Medulla oblongata (tissue), 1 donor: Measurements from ENCODE around the gene FTO.
A peak's percentile ranks its signal among the peaks of the same experiment; 100 is the strongest.
"Not testable (repeated sequence)": the region's sequence is repeated elsewhere in the genome, so short reads cannot be mapped to it uniquely, and the experiment has no call there.

Experiments used
- DNase-seq: peaks from one replicate; pipeline ENCODE4 v3.0.0-alpha.2; 2015; ENCODE audit errors: extremely low spot score

The FTO gene

DNA sequence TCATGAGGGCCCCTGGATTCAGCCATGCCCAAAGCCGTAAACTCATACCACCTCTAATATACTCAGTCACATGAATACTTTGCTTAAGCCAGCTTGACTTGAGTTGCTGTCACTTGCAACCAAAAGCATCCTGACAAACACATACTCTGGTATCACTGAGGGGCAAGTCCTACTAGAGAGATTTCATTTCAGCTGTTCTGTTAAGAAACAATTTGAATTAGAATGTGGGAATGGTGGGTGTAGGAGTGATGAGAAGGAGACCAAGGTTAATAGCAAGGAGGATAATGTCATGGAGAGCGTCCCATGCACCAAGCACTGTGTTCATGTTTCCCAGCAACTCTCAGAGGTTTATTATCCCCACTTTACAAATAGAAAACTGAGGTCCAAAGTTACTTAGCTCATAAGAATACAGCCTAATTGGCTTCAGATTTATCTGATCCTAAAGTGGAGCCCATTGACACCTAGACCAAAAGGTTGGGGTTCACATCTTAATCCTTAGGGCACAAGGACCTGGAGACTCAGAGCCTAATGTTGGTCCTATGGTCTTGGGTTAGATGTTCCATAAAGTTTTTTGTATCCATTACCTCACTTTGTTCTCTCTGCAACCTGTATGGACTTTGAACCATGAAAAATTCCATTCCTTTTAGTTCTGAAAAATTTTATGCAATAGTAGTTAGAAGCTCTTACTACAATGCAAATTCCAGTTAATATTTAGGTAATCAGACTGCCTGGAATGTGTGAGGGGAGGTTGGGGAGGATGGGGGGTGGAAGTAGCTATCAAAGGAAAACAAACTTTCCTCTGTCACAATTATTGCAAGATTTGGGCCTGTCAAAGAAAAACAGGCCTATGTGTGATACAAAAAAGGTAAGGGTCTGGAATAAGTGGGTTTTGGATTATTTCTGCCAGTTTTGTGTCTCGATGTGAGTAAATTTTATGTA is 476.7 kb downstream of the FTO start:
- DNase-seq: no peak

DNA sequence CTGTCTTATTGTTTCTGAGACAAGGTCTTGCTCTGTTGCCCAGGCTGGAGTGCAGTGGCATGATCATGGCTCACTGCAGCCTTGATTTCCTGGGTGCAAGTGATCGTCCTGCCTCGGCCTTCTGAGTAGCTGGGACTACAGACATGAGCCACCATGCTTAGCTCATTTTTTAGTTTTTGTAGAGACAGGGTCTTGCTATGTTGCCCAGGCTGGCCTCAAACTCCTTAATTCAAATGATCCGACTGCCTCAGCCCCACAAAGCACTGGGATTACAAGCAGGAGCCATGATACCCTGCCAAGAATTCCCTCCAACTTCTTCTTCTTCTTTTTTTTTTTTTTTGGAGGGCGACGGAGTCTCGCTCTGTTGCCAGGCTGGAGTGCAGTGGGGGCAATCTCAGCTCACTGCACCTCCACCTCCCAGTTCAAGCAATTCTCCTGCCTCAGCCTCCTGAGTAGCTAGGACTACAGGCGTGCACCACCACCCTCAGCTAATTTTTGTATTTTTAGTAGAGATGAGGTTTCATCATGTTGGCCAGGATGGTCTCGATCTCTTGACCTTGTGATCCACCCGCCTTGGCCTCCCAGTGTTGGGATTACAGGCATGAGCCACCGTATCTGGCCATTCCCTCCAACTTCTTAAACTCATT is 477.9 kb downstream of the FTO start:
- not testable (repeated sequence) for DNase-seq

DNA sequence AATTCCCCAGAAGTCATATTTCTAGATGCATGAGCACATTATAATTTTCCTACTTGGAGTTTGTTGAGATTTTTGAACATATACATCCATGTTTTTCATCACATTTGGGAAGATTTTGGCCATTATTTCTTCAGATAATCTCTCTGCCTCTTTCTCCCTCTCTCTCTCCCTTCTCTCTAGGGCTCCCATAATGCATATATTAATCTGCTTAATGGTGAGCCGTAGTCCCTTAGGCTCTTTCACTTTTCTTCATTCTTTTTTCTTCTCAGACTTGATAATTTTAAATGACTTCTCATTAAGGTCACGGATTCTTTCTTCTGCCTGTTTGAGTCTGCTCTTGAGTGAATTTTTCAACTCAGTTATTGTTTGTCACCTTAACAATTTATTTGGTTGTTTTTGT is 481.1 kb downstream of the FTO start:
- no peak for DNase-seq

DNA sequence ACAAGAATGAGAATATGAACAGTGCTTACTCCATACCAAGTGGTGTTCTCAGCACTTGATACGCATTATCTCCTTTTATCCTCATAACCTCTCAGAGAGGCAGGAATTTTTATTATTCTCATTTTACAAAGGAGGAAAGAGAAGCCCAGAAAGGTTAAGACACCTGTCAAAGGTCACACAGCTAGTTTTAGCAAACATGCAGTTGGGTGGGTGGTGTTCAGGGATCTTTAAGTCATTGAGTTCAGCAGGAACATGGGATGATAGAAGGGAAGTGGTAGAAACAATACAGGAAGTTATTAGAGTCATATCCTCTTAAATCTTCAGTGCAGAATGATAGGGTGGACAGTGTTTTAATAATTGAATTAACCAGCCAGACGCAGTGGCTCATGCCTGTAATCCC is 487.2 kb downstream of the FTO start:
- DNase-seq: no peak

DNA sequence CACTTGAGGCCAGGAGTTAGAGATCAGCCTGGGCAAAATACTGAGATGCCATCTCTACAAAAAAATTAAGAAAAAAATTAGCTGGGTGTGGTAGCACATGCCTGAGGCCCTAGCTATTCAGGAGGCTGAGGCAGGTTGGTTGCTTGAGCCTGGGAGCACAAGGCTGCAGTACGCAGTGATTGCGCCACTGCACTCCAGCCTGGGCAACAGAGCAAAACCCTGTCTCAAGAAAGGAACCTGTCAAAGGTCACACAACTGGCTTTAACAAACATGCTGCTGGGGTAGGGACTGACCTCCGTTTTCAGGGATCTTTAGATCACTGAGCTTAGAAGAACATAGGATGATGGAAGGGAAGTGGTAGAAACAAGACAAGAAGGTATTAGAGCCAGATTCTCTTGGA is 487.6 kb downstream of the FTO start:
- no peak for DNase-seq

DNA sequence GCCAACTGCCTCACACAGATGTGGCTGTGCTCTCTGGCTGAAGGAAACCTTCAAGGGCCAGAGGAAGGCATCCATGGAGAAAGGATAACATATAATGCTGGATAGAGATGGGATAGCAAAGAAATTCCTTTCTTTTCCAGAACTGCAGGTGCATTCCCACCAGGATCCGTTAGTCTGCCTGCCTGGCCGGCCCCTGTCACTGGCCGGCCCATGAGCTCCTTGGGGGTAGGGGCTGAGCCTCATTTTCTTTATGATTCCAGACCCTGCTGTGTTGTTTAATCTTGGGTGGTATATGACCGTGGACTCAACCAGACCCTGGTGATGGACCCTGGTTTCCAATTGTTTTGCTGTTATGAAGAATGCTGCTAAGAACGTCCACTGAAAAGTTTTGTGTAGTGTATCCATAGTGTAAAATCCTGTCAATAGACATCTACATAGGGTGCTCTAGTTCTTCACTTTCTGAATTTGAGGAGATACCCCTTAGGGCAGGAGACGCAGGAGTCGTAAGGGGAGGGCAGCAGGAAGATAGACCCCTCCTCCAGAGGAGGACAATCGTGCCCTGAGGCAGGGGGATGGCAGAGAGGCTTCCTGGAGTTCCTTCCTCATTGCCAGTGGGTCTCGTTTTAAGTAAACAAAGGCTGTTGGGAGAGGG is 489.2 kb downstream of the FTO start:
- no peak for DNase-seq

DNA sequence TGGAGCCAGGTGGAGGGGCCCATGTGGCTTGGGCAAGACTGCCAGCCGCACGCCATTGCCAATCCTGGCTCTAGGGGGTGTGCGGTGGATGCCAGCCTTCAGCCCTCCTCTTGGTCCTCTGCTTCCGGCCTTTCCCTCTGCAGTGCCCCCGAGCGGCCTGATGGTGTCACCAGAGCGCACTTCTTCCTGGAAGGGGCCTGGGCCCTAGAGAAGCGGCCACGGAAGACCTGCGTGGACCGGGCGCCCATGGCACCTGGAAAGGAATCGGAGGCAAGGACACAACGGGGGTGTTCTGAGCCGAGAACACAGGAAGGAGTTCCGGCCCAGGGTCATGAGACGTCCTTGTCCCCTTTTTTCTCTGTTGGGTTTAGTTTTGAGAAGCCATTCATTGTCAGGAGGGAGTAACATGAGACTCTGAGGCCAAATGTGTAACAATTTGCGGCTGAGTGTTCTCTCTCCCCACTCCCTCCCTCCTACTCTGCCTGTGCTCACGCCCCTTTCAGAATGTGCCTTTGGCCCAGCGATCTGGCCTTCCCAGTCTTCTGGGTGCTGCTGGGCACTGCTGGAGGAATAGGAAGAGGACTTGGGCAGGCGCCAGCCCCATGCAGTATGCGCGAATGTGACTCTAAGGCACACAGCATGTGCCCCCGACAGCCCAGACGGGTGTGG is 489.8 kb downstream of the FTO start:
- peak; percentile 74 for DNase-seq

DNA sequence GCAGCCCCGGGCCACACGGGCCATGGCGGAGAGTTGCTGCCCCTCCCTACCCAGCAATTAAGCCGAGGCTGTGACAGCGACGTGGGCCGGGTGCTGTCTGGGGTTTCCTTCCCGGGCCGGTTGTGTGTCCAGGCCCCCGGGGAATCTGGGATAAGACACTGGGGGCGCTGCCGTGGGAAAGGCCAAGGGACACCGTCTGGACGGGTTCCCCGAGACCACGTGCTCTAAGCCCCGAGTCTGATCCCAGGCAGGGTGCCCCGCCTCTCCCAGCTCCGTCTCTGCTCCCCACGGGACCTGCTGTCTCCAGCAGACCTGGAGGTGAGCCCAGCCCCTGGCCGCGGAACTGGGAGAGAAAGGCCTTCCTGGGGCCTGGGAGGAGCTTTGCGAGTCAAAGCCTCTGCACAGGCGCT is 490.4 kb downstream of the FTO start:
- peak; percentile 83 for DNase-seq

DNA sequence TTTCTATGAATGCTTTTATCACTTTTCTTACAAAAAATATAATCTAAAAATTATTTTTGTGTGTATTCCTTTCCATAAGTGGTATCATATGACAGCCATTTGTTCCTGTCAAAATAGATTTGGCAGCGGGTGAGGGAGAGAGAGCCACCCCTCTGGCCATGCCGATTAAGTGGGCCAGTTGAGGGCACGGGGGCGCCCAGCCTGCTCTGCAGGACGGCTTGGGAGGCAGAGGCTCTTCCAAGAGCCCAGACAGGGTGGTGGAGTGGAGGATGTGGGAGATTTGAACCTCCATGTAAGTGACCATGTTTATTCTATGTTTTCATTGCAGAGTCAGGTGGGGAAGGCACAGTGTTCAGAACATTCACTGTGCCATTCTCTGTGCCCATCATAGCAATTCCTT is 493.8 kb downstream of the FTO start:
- DNase-seq: no peak

DNA sequence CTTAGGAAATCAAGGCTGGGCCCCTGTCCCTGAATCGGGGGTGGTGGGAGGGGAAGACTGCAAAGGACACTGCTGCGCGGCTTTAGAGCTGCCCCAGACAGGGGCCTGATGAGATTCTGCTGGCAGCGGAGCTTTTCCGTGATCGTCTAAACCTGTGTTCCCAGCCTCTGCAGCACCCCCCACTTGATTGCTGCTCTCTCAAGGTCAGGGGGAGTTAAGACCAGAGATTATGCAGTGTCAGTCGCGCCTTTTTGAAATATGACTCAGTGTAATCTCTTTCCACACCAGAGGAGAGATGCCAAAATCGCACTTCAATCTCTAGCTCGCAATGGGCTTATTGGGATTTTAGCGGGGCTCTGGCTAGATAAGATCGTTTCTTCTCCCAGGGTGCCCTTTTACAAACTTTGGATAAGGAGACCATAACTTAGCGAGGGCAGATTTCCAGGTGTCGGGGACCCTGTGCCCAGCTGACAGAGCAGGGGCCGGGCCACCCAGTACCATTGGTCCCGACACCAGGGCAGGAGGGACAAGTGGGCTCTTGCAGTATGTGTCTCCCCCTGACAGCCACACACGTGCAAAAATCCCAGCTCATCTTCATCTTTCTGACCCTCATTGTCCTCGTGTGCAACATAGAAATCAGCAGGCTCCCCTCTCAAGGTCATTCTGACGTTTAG is 495.7 kb downstream of the FTO start:
- no peak for DNase-seq

DNA sequence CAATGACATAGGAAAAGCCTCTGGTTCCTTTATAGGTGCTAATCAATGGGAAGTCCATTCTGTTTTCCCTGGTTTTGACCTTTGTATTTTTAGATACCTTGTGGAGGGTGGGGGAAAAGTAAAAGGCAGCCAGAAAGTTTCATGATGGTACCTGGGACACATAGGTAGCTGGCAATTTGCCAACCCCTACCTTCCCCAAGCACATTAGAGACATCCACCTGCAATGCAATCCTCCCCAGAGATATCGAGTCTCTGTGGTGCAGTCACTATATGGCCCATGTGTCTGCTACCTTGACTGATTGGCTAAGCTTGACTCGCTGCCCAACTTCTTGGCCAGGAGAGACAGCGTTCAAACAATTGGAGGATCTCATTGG is 496.2 kb downstream of the FTO start:
- DNase-seq: no peak

DNA sequence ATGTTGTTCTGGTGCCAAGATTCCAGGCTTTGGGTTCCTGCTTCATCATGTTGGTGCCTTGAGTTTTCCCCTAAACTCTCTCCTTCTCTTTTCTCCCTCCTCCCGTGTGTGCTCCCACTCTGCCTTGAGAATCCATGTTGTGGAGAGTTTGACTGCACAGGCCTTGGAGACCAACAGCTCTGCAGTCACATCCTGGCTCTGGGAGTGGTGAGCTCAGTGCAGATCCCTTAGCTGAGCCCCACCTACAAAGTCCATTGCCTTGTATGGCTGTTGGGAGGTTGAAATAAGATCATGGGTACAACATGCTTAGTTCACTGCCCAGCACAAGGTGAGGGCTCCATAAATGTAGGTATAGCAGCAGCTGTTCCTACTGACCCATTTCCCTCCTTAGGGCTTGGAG is 496.8 kb downstream of the FTO start:
- DNase-seq: no peak

DNA sequence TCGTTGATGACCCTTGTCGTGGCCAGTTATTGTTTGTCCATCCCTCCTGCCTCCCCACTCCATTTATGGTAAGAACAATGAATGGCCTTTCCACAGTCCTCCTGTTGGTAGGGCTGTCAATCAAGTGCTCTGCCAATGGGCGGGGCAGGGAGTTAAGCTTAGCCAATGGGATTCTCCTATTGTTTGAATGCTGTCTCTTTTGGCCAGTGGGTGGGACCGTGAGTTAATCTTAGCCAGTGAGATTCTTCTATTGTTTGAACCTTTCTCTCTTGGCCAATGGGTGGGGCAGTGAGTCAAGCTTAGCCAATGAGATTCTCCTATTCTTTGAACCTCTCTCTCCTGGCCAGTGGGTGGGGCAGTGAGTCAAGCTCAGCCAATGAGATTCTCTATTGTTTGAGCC is 497.2 kb downstream of the FTO start:
- DNase-seq: no peak
